Measurements from ENCODE around the gene PPIP5K1.
"Not testable (repeated sequence)": the region's sequence is repeated elsewhere in the genome, so short reads cannot be mapped to it uniquely, and the experiment has no call there.

The PPIP5K1 gene

DNA sequence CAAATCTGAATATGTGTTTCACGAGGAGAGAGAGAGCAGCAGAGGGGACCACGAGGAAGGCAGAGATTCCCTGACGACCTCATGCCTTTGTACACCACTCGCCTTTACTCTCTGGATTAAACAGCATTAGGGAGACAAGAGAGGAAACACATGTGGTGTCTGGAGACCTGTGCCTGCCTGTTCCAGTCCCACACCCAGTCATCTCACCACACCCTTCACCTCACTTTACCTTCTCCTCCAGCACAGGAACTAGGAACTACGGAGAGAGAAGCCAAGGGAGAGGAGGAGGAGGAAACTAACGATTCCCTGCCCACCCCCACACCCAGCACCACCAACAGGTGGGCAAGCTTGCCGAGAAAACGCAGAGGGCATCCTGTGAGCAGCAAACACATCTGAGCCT, 2.8 kb upstream of the PPIP5K1 start:
- not testable (repeated sequence) for H3K4me1 ChIP-seq (ENCODE audit: insufficient read depth, low read length); H3K27me3 ChIP-seq (ENCODE audit: control insufficient read depth in 1 of 2, insufficient read depth in 2 of 2, low read length in 2 of 2); H3K36me3 ChIP-seq (ENCODE audit: insufficient read depth, low read length); H3K9ac ChIP-seq (ENCODE audit: low read length); H3K4me3 ChIP-seq (ENCODE audit: low read depth in 1 of 2, low read length in 2 of 2); H3K27ac ChIP-seq (ENCODE audit: low read depth, low read length); H3K9me3 ChIP-seq (ENCODE audit: low read length)

GRCh38 chr15:43574607-43575006, 15.4 kb downstream of the PPIP5K1 start:
- not testable (repeated sequence) for H3K36me3 ChIP-seq (ENCODE audit: insufficient read depth, low read length); H3K9me3 ChIP-seq (ENCODE audit: low read length); H3K27ac ChIP-seq (ENCODE audit: low read depth, low read length)

DNA sequence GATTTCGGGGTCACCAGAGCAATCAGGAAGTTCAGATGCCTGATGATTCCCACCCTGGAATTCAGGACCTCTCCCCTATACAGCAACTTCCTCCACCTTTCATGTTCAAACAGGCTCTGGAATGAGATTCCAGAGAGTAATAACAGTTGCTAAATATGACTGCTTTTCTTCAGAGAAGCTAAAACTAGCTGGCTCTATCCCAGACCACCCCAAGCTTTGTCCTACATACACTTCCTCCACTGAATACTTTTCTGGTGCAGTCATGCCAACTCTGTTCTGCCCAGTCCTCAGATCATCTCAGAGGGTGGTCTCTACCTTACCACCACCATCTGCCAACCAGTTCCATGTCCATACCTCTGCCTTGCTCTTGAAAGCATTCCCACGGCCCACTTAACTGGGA, 23.4 kb downstream of the PPIP5K1 start:
- not testable (repeated sequence) for H3K4me3 ChIP-seq (ENCODE audit: low read depth in 1 of 2, low read length in 2 of 2); H3K4me1 ChIP-seq (ENCODE audit: insufficient read depth, low read length); H3K36me3 ChIP-seq (ENCODE audit: insufficient read depth, low read length); H3K27ac ChIP-seq (ENCODE audit: low read depth, low read length); H3K9ac ChIP-seq (ENCODE audit: low read length); H3K9me3 ChIP-seq (ENCODE audit: low read length); H3K27me3 ChIP-seq (ENCODE audit: control insufficient read depth in 1 of 2, insufficient read depth in 2 of 2, low read length in 2 of 2)

More at GRCh38 chr15:43574607-43575006, 15.4 kb downstream of the PPIP5K1 start:
- not testable (repeated sequence) for H3K27me3 ChIP-seq (ENCODE audit: control insufficient read depth in 1 of 2, insufficient read depth in 2 of 2, low read length in 2 of 2); H3K4me3 ChIP-seq (ENCODE audit: low read depth in 1 of 2, low read length in 2 of 2); H3K9ac ChIP-seq (ENCODE audit: low read length); H3K4me1 ChIP-seq (ENCODE audit: insufficient read depth, low read length)

DNA sequence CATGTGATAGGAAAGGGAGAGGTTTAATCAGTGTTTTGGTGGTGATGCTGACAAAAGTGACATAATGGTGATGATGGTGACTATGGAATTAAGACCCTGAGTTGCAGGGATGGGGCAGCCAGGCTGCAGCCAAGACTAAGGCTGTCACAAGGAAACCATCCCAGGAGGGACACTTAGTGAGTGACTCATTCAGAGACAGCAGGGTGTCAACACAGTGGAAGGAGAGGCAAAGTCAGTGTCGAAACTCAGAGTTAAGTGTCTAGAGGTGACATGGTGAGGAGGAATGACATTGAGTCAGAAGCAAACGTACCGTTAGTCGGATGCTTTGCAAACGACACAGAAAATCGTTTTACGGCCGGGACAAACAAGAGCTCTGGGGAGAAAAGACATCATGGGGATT, 26.2 kb downstream of the PPIP5K1 start:
- not testable (repeated sequence) for H3K4me3 ChIP-seq (ENCODE audit: low read depth in 1 of 2, low read length in 2 of 2); H3K9ac ChIP-seq (ENCODE audit: low read length); H3K4me1 ChIP-seq (ENCODE audit: insufficient read depth, low read length); H3K27me3 ChIP-seq (ENCODE audit: control insufficient read depth in 1 of 2, insufficient read depth in 2 of 2, low read length in 2 of 2); H3K27ac ChIP-seq (ENCODE audit: low read depth, low read length); H3K9me3 ChIP-seq (ENCODE audit: low read length); H3K36me3 ChIP-seq (ENCODE audit: insufficient read depth, low read length)

GRCh38 chr15:43562753-43563152, 27.3 kb downstream of the PPIP5K1 start:
- H3K4me1 ChIP-seq (ENCODE audit: insufficient read depth, low read length); H3K27me3 ChIP-seq (ENCODE audit: control insufficient read depth in 1 of 2, insufficient read depth in 2 of 2, low read length in 2 of 2); H3K27ac ChIP-seq (ENCODE audit: low read depth, low read length); H3K36me3 ChIP-seq (ENCODE audit: insufficient read depth, low read length); H3K9ac ChIP-seq (ENCODE audit: low read length); H3K9me3 ChIP-seq (ENCODE audit: low read length); H3K4me3 ChIP-seq (ENCODE audit: low read depth in 1 of 2, low read length in 2 of 2): not testable (repeated sequence)

GRCh38 chr15:43552986-43553385, 37.0 kb downstream of the PPIP5K1 start:
- H3K27ac ChIP-seq (ENCODE audit: low read depth, low read length), result no peak overlapping the region
- no peak overlapping the region for H3K9ac ChIP-seq (ENCODE audit: low read length)
- peaks cover 4% of the 10 kb centered on the region for H3K36me3 ChIP-seq (ENCODE audit: insufficient read depth, low read length)
- H3K4me1 ChIP-seq (ENCODE audit: insufficient read depth, low read length), result no peaks in the 10 kb centered on the region
- H3K27me3 ChIP-seq (ENCODE audit: control insufficient read depth in 1 of 2, insufficient read depth in 2 of 2, low read length in 2 of 2), result no peaks in the 10 kb centered on the region
- no peaks in the 10 kb centered on the region for H3K9me3 ChIP-seq (ENCODE audit: low read length)
- H3K4me3 ChIP-seq (ENCODE audit: low read depth in 1 of 2, low read length in 2 of 2), result no peak overlapping the region

DNA sequence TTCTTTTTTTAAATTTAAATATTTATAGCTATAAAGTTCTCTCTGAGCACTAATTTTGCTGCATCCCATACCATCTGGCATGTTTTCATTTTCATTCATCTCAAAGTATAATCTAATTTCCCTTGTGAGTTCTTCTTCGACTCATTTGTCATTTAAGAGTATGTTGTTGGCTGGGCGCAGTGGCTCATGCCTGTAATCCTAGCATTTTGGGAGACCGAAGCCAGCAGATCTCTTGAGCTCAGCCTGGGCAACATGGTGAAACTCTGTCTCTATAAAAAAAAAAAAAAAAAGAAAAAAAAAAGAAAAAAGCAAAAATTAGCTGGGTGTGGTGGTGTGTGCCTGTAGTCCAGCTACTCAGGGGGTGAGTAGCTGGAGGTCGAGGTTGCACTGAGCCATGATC, 37.8 kb downstream of the PPIP5K1 start:
- H3K36me3 ChIP-seq (ENCODE audit: insufficient read depth, low read length), result peaks cover 4% of the 10 kb centered on the region

GRCh38 chr15:43550527-43551363, 39.3 kb downstream of the PPIP5K1 start:
- Histone ChIP-seq H3K27me3 (ENCODE audit: control insufficient read depth in 1 of 2, insufficient read depth in 2 of 2, low read length in 2 of 2) (no peaks in the 10 kb centered on the region), H3K9me3 (ENCODE audit: low read length) (no peaks in the 10 kb centered on the region), H3K9ac (ENCODE audit: low read length) (no peak overlapping the region), H3K4me3 (ENCODE audit: low read depth in 1 of 2, low read length in 2 of 2) (no peak overlapping the region), H3K27ac (ENCODE audit: low read depth, low read length) (no peak overlapping the region), H3K36me3 (ENCODE audit: insufficient read depth, low read length) (no peaks in the 10 kb centered on the region), H3K4me1 (ENCODE audit: insufficient read depth, low read length) (no peaks in the 10 kb centered on the region)

More for the DNA sequence above, 37.8 kb downstream of the PPIP5K1 start:
- Histone ChIP-seq H3K4me3 (ENCODE audit: low read depth in 1 of 2, low read length in 2 of 2) (no peak overlapping the region), H3K9me3 (ENCODE audit: low read length) (no peaks in the 10 kb centered on the region), H3K4me1 (ENCODE audit: insufficient read depth, low read length) (no peaks in the 10 kb centered on the region), H3K27me3 (ENCODE audit: control insufficient read depth in 1 of 2, insufficient read depth in 2 of 2, low read length in 2 of 2) (no peaks in the 10 kb centered on the region), H3K9ac (ENCODE audit: low read length) (no peak overlapping the region), H3K27ac (ENCODE audit: low read depth, low read length) (no peak overlapping the region)

GRCh38 chr15:43547539-43547938, 42.5 kb downstream of the PPIP5K1 start:
- Histone ChIP-seq H3K9me3 (ENCODE audit: low read length) (no peaks in the 10 kb centered on the region), H3K36me3 (ENCODE audit: insufficient read depth, low read length) (no peaks in the 10 kb centered on the region), H3K27ac (ENCODE audit: low read depth, low read length) (no peak overlapping the region), H3K27me3 (ENCODE audit: control insufficient read depth in 1 of 2, insufficient read depth in 2 of 2, low read length in 2 of 2) (no peaks in the 10 kb centered on the region), H3K9ac (ENCODE audit: low read length) (no peak overlapping the region), H3K4me3 (ENCODE audit: low read depth in 1 of 2, low read length in 2 of 2) (no peak overlapping the region), H3K4me1 (ENCODE audit: insufficient read depth, low read length) (no peaks in the 10 kb centered on the region)

DNA sequence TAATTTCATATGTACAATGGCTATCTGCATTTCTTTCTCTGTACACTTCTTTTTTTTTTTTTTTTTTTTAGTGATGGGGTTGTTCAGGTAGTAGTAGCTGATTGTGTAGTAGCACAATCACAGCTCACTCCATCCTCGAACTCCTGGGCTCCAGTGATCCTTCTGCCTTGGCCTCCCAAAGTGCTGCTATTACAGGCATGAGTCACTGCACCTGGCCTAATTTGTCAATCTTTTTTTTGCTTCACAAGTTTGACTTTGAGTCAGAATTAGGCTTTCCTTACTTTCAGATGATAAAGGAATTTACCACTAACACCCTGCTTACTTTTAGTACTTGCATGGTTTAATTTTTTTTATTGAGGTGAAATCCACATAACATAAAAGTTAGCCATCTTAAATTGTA, 44.6 kb downstream of the PPIP5K1 start:
- Histone ChIP-seq H3K27me3 (ENCODE audit: control insufficient read depth in 1 of 2, insufficient read depth in 2 of 2, low read length in 2 of 2) (no peaks in the 10 kb centered on the region), H3K9ac (ENCODE audit: low read length) (no peak overlapping the region), H3K4me3 (ENCODE audit: low read depth in 1 of 2, low read length in 2 of 2) (no peak overlapping the region), H3K9me3 (ENCODE audit: low read length) (no peaks in the 10 kb centered on the region), H3K36me3 (ENCODE audit: insufficient read depth, low read length) (no peaks in the 10 kb centered on the region), H3K4me1 (ENCODE audit: insufficient read depth, low read length) (no peaks in the 10 kb centered on the region), H3K27ac (ENCODE audit: low read depth, low read length) (no peak overlapping the region)

DNA sequence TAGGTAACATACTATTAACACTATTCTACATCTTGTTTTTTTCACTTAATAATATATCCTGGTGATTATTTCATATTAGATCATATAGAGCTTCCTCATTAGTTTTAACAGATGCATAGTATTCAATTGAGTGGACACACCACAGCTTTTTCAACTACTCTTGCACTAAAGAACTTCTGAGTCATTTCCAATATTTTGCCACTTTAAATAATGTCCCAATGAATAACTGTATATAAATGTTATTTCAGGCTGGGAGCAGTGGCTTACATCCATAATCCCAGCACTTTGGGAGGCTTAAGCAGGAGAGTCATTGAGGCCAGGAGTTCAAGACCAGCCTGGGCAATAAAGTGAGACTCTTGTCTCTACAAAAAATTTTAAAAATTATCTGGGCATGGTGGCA, 45.7 kb downstream of the PPIP5K1 start:
- H3K27me3 ChIP-seq (ENCODE audit: control insufficient read depth in 1 of 2, insufficient read depth in 2 of 2, low read length in 2 of 2), result no peaks in the 10 kb centered on the region
- no peak overlapping the region for H3K9ac ChIP-seq (ENCODE audit: low read length)
- H3K36me3 ChIP-seq (ENCODE audit: insufficient read depth, low read length), result no peaks in the 10 kb centered on the region
- H3K4me1 ChIP-seq (ENCODE audit: insufficient read depth, low read length), result no peaks in the 10 kb centered on the region
- no peak overlapping the region for H3K4me3 ChIP-seq (ENCODE audit: low read depth in 1 of 2, low read length in 2 of 2)
- no peaks in the 10 kb centered on the region for H3K9me3 ChIP-seq (ENCODE audit: low read length)
- H3K27ac ChIP-seq (ENCODE audit: low read depth, low read length), result no peak overlapping the region

DNA sequence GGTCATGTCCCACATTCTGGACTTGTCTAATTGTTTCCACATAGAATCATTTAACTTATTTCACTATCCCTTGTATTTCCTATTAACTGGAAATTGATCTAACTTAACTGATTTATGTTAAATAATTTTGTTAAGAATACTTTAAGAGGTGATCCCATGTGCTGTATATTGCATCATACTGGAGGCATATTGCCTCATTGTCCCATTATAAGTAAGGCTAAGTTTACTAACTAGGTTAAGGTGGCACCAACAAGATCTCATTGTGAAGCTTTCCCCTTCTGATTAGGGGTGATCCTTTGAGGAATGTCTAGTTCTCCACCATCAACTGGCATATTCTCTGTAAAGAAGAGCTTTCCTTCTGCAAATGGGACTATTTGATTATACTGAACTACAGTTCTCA, 48.2 kb downstream of the PPIP5K1 start:
- no peaks in the 10 kb centered on the region for H3K9me3 ChIP-seq (ENCODE audit: low read length)
- no peak overlapping the region for H3K9ac ChIP-seq (ENCODE audit: low read length)
- no peaks in the 10 kb centered on the region for H3K4me1 ChIP-seq (ENCODE audit: insufficient read depth, low read length)
- no peaks in the 10 kb centered on the region for H3K27me3 ChIP-seq (ENCODE audit: control insufficient read depth in 1 of 2, insufficient read depth in 2 of 2, low read length in 2 of 2)
- H3K27ac ChIP-seq (ENCODE audit: low read depth, low read length), result no peak overlapping the region
- peaks cover 3% of the 10 kb centered on the region for H3K36me3 ChIP-seq (ENCODE audit: insufficient read depth, low read length)
- H3K4me3 ChIP-seq (ENCODE audit: low read depth in 1 of 2, low read length in 2 of 2), result no peak overlapping the region
